ENCODE measurements around the gene RPS19.
"Not testable (repeated sequence)": the region's sequence is repeated elsewhere in the genome, so short reads cannot be mapped to it uniquely, and the experiment has no call there.

RPS19 gene

GRCh38 chr19:41866284-41866683 is 6.2 kb downstream of the RPS19 start:
- peaks cover 23% of the 10 kb centered on the region for H3K36me3 Mint-ChIP-seq
- no peaks in the 10 kb centered on the region for H3K9me3 Mint-ChIP-seq (ENCODE audit: low read depth)
- H3K27ac Mint-ChIP-seq, result peak overlapping the region; percentile 87
- H3K27me3 Mint-ChIP-seq, result no peaks in the 10 kb centered on the region
- peaks cover 79% of the 10 kb centered on the region for H3K4me1 Mint-ChIP-seq (ENCODE audit: low read depth)
- peak overlapping the region; percentile 65 for H3K4me3 Mint-ChIP-seq

- H3K4me1 Mint-ChIP-seq (ENCODE audit: low read depth), result peaks cover 78% of the 10 kb centered on the region
- H3K27ac Mint-ChIP-seq, result peak overlapping the region; percentile 95
- H3K4me3 Mint-ChIP-seq, result peak overlapping the region; percentile 73
- H3K36me3 Mint-ChIP-seq, result peaks cover 14% of the 10 kb centered on the region
- no peaks in the 10 kb centered on the region for H3K27me3 Mint-ChIP-seq
- H3K9me3 Mint-ChIP-seq (ENCODE audit: low read depth), result no peaks in the 10 kb centered on the region
Measured at GRCh38 chr19:41868120-41868988, 8.3 kb downstream of the RPS19 start.

- H3K36me3 Mint-ChIP-seq, result peaks cover 12% of the 10 kb centered on the region
- H3K27ac Mint-ChIP-seq, result peak overlapping the region; percentile 95
- H3K9me3 Mint-ChIP-seq (ENCODE audit: low read depth), result no peaks in the 10 kb centered on the region
- no peaks in the 10 kb centered on the region for H3K27me3 Mint-ChIP-seq
- H3K4me1 Mint-ChIP-seq (ENCODE audit: low read depth), result peaks cover 81% of the 10 kb centered on the region
- peak overlapping the region; percentile 73 for H3K4me3 Mint-ChIP-seq
Measured at GRCh38 chr19:41868989-41869300, 8.9 kb downstream of the RPS19 start.

DNA sequence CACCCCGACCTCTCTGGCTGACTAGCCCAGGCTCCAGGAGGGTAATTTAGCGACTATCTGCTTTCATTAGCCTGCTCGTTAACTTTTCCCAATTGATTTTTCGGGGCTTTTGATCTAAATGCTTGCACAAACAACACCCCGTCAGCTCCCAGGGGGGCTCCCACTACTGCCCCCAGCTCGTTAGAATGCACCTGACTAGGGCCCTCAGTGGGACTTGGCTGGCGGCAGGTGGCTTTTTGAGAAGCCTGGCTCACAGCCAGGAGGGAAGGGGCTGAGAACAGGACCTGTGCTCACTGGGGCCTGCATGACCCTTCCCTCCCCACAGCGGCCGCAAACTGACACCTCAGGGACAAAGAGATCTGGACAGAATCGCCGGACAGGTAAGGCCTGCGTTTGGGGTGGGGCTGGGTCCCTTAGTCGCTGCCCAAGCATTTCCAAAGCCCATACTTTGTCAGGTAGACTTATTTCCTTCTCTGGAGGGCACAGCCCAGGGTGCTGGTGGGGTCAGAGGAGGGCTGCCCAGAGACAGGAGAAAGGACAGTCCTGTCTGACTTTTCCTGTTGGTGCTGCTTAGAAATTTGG is 9.4 kb downstream of the RPS19 start:
- peaks cover 81% of the 10 kb centered on the region for H3K4me1 Mint-ChIP-seq (ENCODE audit: low read depth)
- H3K4me3 Mint-ChIP-seq, result peak overlapping the region; percentile 73
- peaks cover 9% of the 10 kb centered on the region for H3K36me3 Mint-ChIP-seq
- H3K27me3 Mint-ChIP-seq, result no peaks in the 10 kb centered on the region
- peak overlapping the region; percentile 95 for H3K27ac Mint-ChIP-seq
- no peaks in the 10 kb centered on the region for H3K9me3 Mint-ChIP-seq (ENCODE audit: low read depth)

DNA sequence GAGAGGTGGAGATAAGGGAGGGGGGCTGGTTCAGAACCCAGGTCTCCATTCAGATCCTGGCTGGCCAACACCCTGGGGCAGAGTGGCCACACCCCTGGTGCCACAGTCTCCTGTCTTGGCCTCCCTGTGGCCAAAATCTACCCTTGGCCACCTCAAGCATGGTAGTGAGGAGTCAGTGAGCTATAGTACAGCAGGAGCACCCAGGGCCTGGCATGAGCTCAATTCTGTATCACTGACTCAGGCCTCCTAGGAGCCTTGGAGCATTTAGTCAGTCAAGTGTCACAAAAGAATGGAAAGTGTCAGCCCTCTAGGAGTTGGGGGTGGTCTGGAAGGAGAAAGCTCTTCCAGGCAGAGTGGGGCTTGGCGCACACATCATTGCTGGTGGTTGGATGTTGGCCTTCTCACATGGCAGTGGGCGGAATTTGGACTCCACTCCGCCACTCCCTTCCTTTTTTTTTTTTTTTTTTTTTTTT is 10.4 kb downstream of the RPS19 start:
- Mint-ChIP-seq H3K4me3 (peak overlapping the region; percentile 73), H3K27ac (peak overlapping the region; percentile 95), H3K36me3 (peaks cover 9% of the 10 kb centered on the region), H3K4me1 (ENCODE audit: low read depth) (peaks cover 82% of the 10 kb centered on the region), H3K9me3 (ENCODE audit: low read depth) (no peaks in the 10 kb centered on the region), H3K27me3 (no peaks in the 10 kb centered on the region)

- peaks cover 86% of the 10 kb centered on the region for H3K4me1 Mint-ChIP-seq (ENCODE audit: low read depth)
- H3K9me3 Mint-ChIP-seq (ENCODE audit: low read depth), result no peaks in the 10 kb centered on the region
- H3K36me3 Mint-ChIP-seq, result peaks cover 9% of the 10 kb centered on the region
- H3K4me3 Mint-ChIP-seq, result peak overlapping the region; percentile 84
- peak overlapping the region; percentile 97 for H3K27ac Mint-ChIP-seq
- H3K27me3 Mint-ChIP-seq, result no peaks in the 10 kb centered on the region
Measured at GRCh38 chr19:41871573-41872383, 11.7 kb downstream of the RPS19 start.

- Mint-ChIP-seq H3K4me3 (no peak overlapping the region), H3K36me3 (peaks cover 9% of the 10 kb centered on the region), H3K4me1 (ENCODE audit: low read depth) (peaks cover 89% of the 10 kb centered on the region), H3K27ac (peak overlapping the region; percentile 75), H3K9me3 (ENCODE audit: low read depth) (no peaks in the 10 kb centered on the region), H3K27me3 (no peaks in the 10 kb centered on the region)
Measured at GRCh38 chr19:41872384-41872774, 12.3 kb downstream of the RPS19 start.

DNA sequence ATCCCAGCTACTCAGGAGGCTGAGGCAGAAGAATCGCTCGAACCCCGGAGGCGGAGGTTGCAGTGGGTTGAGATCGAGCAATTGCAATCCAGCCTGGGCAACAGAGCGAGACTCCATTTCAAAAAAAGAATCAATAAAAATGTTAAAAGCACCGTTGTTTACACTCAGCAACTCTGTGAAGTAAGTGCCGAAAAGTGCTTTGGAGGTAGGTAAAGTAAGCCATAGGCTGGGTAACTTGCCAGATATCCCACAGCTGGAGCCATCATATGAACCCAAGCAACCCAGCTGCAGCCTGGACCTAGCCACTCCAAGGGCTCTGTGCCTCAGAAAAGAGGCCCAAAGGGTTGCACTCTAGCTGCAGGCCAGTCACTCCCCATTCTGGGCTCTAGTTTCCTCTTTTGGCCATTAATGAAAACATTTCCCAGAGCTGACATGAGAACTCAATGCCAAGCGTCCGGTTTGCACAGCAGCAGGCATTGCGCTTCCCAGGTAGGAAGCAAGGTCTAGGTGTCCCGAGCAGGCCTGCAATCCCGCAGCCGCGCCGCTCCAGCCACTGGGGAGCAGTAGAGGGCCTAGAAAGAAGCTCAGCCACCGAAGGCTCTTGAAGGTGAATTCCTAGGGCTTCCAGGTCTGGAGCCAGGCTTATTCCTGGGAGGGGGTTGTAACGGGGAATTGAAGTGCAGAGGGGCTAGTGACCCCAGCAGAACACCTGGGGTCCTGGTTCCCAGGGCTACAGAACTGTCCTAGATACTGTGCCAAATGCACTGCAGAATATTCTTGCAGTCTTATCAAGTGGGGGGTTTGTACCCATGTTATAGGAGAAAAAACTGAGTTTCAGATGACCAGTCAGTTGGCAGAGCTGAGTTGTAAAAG is 13.0 kb downstream of the RPS19 start:
- no peaks in the 10 kb centered on the region for H3K27me3 Mint-ChIP-seq
- peak overlapping the region; percentile 46 for H3K4me3 Mint-ChIP-seq
- H3K9me3 Mint-ChIP-seq (ENCODE audit: low read depth), result no peaks in the 10 kb centered on the region
- peaks cover 9% of the 10 kb centered on the region for H3K36me3 Mint-ChIP-seq
- H3K27ac Mint-ChIP-seq, result peak overlapping the region; percentile 80
- peaks cover 89% of the 10 kb centered on the region for H3K4me1 Mint-ChIP-seq (ENCODE audit: low read depth)

DNA sequence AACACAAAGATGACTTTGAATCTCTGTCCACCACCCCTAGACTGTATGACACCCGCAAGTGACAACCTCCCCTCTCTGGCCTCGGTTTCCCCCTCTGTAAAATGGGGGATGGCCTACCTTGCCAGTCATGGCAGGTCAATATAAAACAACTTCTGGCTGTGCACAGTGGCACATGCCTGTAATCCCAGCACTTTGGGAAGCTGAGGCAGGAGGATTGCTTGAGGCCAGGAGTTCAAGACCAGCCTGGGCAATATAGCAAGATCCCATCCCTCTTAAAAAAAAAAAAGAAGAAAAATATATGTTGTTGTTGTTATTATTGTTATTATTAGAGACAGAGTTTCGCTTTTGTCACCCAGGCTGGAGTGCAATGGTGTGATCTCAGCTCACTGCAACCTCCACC is 15.9 kb downstream of the RPS19 start:
- H3K27me3 Mint-ChIP-seq; H3K9me3 Mint-ChIP-seq (ENCODE audit: low read depth); H3K36me3 Mint-ChIP-seq: not testable (repeated sequence)
- peaks cover 87% of the 10 kb centered on the region for H3K4me1 Mint-ChIP-seq (ENCODE audit: low read depth)
- H3K4me3 Mint-ChIP-seq, result peak overlapping the region; percentile 58
- peak overlapping the region; percentile 83 for H3K27ac Mint-ChIP-seq

GRCh38 chr19:41876847-41877832 is 17.1 kb downstream of the RPS19 start, which contains the start of gene CD79A:
Gene CD79A (plus strand): TSS chr19:41877279. CDS start chr19:41877305, 26 bp downstream.
- Mint-ChIP-seq H3K4me1 (ENCODE audit: low read depth) (peaks cover 83% of the 10 kb centered on the region), H3K27ac (peak within 1 kb of the TSS; percentile 83), H3K27me3 (no peaks in the 10 kb centered on the region), H3K36me3 (no peaks in the 10 kb centered on the region), H3K9me3 (ENCODE audit: low read depth) (no peaks in the 10 kb centered on the region), H3K4me3 (peak within 1 kb of the TSS; percentile 66)

DNA sequence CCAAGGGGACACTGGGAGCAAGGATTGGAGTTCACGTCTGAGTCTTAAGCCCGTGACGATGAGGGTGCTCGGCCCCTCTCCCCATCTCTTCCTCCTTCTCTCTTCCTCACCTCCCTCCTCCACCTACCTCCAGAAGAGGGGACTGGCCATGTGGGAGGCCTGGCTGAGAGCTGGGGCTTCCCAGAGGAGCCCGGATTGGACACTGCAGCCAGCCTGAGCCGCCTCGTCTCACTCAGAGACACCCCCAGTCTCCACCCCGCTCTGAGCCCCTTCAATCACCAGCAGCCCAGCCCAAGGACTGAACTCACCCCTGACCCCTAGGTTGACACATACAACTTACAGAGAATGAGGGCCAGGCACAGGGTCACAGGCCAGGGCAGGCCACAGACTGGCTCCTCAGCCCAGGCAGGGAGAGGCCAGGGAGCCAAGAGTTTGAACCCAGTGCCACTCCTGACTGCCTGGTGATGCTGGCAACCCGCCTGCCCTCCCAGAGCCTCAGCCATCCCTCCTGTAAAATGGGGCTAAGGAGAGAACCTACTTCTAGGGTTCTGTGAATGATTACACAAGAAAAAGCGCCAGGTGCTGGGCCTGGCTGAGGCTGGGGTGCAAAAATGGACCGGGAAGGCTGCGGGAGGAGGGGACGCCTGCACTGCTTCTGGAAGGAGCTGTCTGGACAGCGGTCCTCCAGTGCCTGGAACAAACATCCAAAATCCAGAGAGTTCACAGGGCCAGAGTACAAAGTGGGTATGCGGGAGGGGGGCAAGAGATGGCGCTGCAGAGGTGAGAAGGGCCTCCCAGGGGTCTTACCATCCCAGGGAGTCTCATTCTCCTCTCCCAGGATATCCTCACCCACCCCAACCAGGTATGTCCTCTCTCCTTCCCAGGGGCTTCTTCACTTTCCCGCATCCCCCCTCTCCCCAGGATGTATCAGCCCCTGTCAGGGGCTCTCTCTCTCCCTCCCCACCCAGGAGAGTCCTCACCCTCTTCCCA is 18.2 kb downstream of the RPS19 start:
- peak overlapping the region; percentile 66 for H3K4me3 Mint-ChIP-seq
- no peaks in the 10 kb centered on the region for H3K27me3 Mint-ChIP-seq
- peaks cover 78% of the 10 kb centered on the region for H3K4me1 Mint-ChIP-seq (ENCODE audit: low read depth)

GRCh38 chr19:41879080-41879479 is 19.0 kb downstream of the RPS19 start:
- Mint-ChIP-seq H3K27ac (peak overlapping the region; percentile 83), H3K36me3 (no peaks in the 10 kb centered on the region), H3K4me3 (no peak overlapping the region), H3K27me3 (no peaks in the 10 kb centered on the region), H3K9me3 (ENCODE audit: low read depth) (no peaks in the 10 kb centered on the region), H3K4me1 (ENCODE audit: low read depth) (peaks cover 69% of the 10 kb centered on the region)

More for the DNA sequence above, 18.2 kb downstream of the RPS19 start:
- H3K9me3 Mint-ChIP-seq (ENCODE audit: low read depth), result no peaks in the 10 kb centered on the region
- peak overlapping the region; percentile 83 for H3K27ac Mint-ChIP-seq
- no peaks in the 10 kb centered on the region for H3K36me3 Mint-ChIP-seq

Measured in activated naive CD8-positive, alpha-beta T cell (primary cell).